GM23338 (cell line): Measurements from ENCODE around the gene GPATCH1. TPM values are rescaled to one million over a fixed set of nuclear protein-coding genes. Genes with fewer than 3 reads are reported as not detected.

ENCODE experiments used
- ATAC-seq: fragments of 200-7000 bp; cut with Tn5 transposase; 3 replicates; pipeline ENCODE4 v1.9.1; 2020
- DNase-seq: peaks from one replicate; pipeline ENCODE4 v3.0.0-alpha.2; 2015; ENCODE audit warnings: low spot score
- H2AFZ ChIP-seq: fragments of 200-600 bp; sonication (generic); 2 replicates; pipeline ENCODE4 v1.8.0; 2016; ENCODE audit warnings: antibody characterized with exemption, mild to moderate bottlenecking, moderate library complexity
- H3F3A ChIP-seq: fragments of 200-600 bp; sonication (generic); replicated peaks from 2 replicates; pipeline ENCODE4 v1.8.0; 2017; ENCODE audit warnings: antibody characterized with exemption, mixed run types, low read depth
- H3K27ac ChIP-seq: fragments of 200-600 bp; sonication (generic); 2 replicates; pipeline ENCODE4 v1.6.1; 2016; ENCODE audit warnings: low read depth
- H3K27me3 ChIP-seq: fragments of 200-600 bp; sonication (generic); 2 replicates; pipeline ENCODE4 v1.8.0; 2016; ENCODE audit warnings: mild to moderate bottlenecking, mixed run types, moderate library complexity; ENCODE audit not compliant: insufficient read depth
- H3K36me3 ChIP-seq: fragments of 200-600 bp; sonication (generic); 2 replicates; pipeline ENCODE4 v1.8.0; 2016; ENCODE audit warnings: mild to moderate bottlenecking; ENCODE audit not compliant: insufficient read depth
- H3K4me1 ChIP-seq: fragments of 200-600 bp; sonication (generic); 2 replicates; pipeline ENCODE4 v1.8.0; 2016; ENCODE audit warnings: mild to moderate bottlenecking, moderate library complexity; ENCODE audit not compliant: insufficient read depth
- H3K4me2 ChIP-seq: fragments of 200-600 bp; sonication (generic); 2 replicates; pipeline ENCODE4 v1.7.1; 2017; ENCODE audit warnings: mixed run types
- H3K4me3 ChIP-seq: fragments of 200-600 bp; sonication (generic); 2 replicates; pipeline ENCODE4 v1.6.1; 2016; ENCODE audit warnings: mixed run types
- H3K79me2 ChIP-seq: fragments of 200-600 bp; sonication (generic); replicated peaks from 2 replicates; pipeline ENCODE4 v1.8.0; 2017; ENCODE audit warnings: mild to moderate bottlenecking; ENCODE audit not compliant: insufficient read depth
- H3K9me2 ChIP-seq: fragments of 200-600 bp; sonication (generic); 2 replicates; pipeline ENCODE4 v1.8.0; 2017; ENCODE audit not compliant: insufficient read depth
- H4K20me1 ChIP-seq: fragments of 200-600 bp; sonication (generic); replicated peaks from 2 replicates; pipeline ENCODE4 v1.8.0; 2017; ENCODE audit warnings: mild to moderate bottlenecking; ENCODE audit not compliant: insufficient read depth
- H3K27ac Mint-ChIP-seq: 2 replicates; pipeline ENCODE4 v1.8.0; 2020; ENCODE audit warnings: inconsistent platforms, mild to moderate bottlenecking, moderate library complexity, mixed read lengths
- H3K27me3 Mint-ChIP-seq: 3 replicates; pipeline ENCODE4 v1.8.0; 2022; ENCODE audit warnings: low read depth, mild to moderate bottlenecking, moderate library complexity, mixed read lengths, inconsistent platforms; ENCODE audit not compliant: insufficient read depth, poor library complexity
- H3K36me3 Mint-ChIP-seq: 3 replicates; pipeline ENCODE4 v1.8.0; 2021; ENCODE audit warnings: low read depth, mild to moderate bottlenecking, inconsistent platforms, moderate library complexity, mixed read lengths
- H3K4me1 Mint-ChIP-seq: 3 replicates; pipeline ENCODE4 v1.8.0; 2020; ENCODE audit warnings: mild to moderate bottlenecking, inconsistent platforms, mixed read lengths
- H3K4me3 Mint-ChIP-seq: 3 replicates; pipeline ENCODE4 v1.8.0; 2021; ENCODE audit warnings: moderate library complexity, mild to moderate bottlenecking, inconsistent platforms, mixed read lengths
- H3K9me3 Mint-ChIP-seq: 3 replicates; pipeline ENCODE4 v1.8.0; 2020; ENCODE audit warnings: moderate library complexity, mild to moderate bottlenecking, inconsistent platforms, mixed read lengths
- CREB1 ChIP-seq: fragments of 250-450 bp; sonication (Bioruptor Pico); IDR thresholded peaks from 2 replicates; pipeline ENCODE4 v1.5.0; 2020; ENCODE audit warnings: low read depth, mild to moderate bottlenecking, moderate library complexity
- EZH2 ChIP-seq: fragments of 200-600 bp; sonication (generic); IDR thresholded peaks from one replicate; pipeline ENCODE4 v1.8.0; 2017; ENCODE audit warnings: antibody characterized with exemption, mild to moderate bottlenecking, low read depth; ENCODE audit not compliant: unreplicated experiment
- JUNB ChIP-seq: IDR thresholded peaks from one replicate; pipeline ENCODE4 v1.6.1; 2016; ENCODE audit warnings: antibody characterized with exemption; ENCODE audit not compliant: unreplicated experiment
- NANOG ChIP-seq: IDR thresholded peaks from 2 replicates; pipeline ENCODE4 v1.6.1; 2016; ENCODE audit warnings: antibody characterized with exemption, borderline replicate concordance
- POLR2AphosphoS5 ChIP-seq: IDR thresholded peaks from 2 replicates; pipeline ENCODE4 v1.6.1; 2016; ENCODE audit warnings: antibody characterized with exemption, low read depth
- ZNF331 ChIP-seq: fragments of 250-450 bp; sonication (Bioruptor Pico); IDR thresholded peaks from 2 replicates; pipeline ENCODE4 v1.5.0; 2020; ENCODE audit warnings: low read depth, mild to moderate bottlenecking, moderate library complexity
- polyA plus RNA-seq: library from polyadenylated mRNA; unstranded; fragments of >200 nt; fragmentation: Nextera tagmentation; extraction: Ambion mirVana; gene quantifications from 2 replicates; pipeline ENCODE4 v1.2.1, GENCODE V29; 2016
- total RNA-seq: library from RNA; depleted of rRNA; stranded (reverse); fragments of >200 nt; shearing (Covaris generic); gene quantifications from 2 replicates; pipeline ENCODE4 v1.2.3, GENCODE V29; 2014
- TF ChIP-seq, protein P1 (sequence below), 2 experiments: fragments of 200-600 bp in 1 of 2; sonication (generic) in 1 of 2; conservative IDR thresholded peaks; 2 replicates each; pipeline versions ENCODE4 v1.5.1 to v1.6.1; 2016 to 2017; ENCODE audit warnings: antibody characterized with exemption in 2 of 2, low read depth in 2 of 2, mild to moderate bottlenecking in 2 of 2, moderate library complexity in 1 of 2
- TF ChIP-seq, protein P2 (sequence below): fragments of 250-450 bp; sonication (Bioruptor Pico); IDR thresholded peaks from 2 replicates; pipeline ENCODE4 v1.5.0; 2020; ENCODE audit warnings: mild to moderate bottlenecking, moderate library complexity

GPATCH1 gene
- total and polyA plus RNA-seq, 2 experiments from 2014 or later = 12.0 to 13.6 TPM

DNA sequence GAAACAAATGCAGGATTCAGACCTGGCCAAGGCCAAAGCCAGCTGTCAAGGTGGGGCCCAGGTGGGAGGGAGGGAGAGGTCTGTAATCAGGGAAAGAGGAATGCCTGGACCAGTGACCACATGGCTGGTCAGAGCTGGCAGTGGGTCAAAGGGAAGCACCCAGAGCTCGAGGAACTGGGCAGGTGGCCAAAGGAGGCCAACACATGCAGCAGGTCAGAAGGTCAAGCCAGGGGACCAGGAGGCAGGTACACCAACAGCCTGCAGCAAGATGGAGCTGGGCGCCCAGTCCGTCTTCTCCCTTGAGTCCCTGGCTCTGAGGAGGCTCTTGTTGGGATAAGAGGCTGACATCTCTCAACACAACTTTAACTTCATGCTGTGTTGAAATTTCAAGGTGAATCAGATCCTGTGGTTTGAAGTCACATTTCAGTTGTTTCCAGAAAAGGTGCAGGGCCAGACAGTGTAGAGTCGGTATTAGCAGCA lies 17.1 kb downstream of the GPATCH1 start:
- H3K36me3 ChIP-seq = peaks cover 24% of the 10 kb centered on the region
- no peak for TF ChIP-seq EZH2
- DNase-seq (no peak), ATAC-seq (no peak)
- no peak overlapping the region for H3K4me3 Mint-ChIP-seq
- no peaks in the 10 kb centered on the region for H3K27me3 Mint-ChIP-seq
- peaks cover 6% of the 10 kb centered on the region; the same call in 1 of the 2 replicates for H4K20me1 ChIP-seq
- H3K4me1 Mint-ChIP-seq = no peaks in the 10 kb centered on the region
- no peaks in the 10 kb centered on the region for H3K79me2 ChIP-seq
- no peak overlapping the region for H3K27ac ChIP-seq
- H3K27ac Mint-ChIP-seq = no peak overlapping the region
- no peak overlapping the region for H2AFZ ChIP-seq
- no peaks in the 10 kb centered on the region for H3K4me1 ChIP-seq
- H3K9me2 ChIP-seq = no peaks in the 10 kb centered on the region
- peaks cover 66% of the 10 kb centered on the region for H3K36me3 Mint-ChIP-seq
- no peaks in the 10 kb centered on the region for H3K9me3 Mint-ChIP-seq
- H3K4me3 ChIP-seq = no peak overlapping the region
- H3F3A ChIP-seq = no peaks in the 10 kb centered on the region
- H3K4me2 ChIP-seq = no peak overlapping the region
- no peaks in the 10 kb centered on the region for H3K27me3 ChIP-seq

DNA sequence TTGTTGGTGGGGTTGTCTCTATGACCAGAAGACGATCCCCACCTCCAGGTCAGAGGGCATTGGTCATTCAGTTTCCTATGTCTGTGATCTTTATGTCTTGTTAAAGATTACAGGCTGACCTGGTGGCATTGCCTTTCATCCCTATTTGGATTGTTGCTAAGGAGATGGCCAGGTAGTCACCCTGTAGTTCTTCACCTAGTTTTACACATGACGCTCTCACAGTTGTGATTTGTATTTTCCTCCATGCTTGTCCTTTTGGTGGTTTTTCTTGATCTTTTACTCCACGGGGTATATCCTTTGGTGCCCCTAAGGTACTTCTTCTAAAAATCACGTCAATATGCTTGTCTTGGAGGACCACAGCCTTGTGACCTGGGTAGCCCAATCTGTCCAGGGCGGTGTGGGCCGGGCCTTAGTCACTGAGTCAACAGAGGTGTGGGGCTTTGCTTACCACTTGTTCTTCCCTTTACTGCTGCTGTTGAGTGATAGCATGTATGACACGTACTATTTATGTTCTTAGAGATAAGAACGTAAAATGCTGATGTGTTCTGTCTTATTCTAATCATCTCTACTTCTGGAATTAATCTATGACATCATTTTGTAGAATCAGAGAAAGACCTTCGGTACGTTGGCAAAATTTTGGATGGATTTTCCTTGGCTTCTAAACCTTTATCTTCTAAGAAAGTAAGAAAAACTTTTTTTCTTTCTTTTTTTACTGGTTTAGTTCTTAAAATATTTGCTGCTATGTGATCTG lies 20.1 kb downstream of the GPATCH1 start:
- Histone ChIP-seq H3K79me2 (no peaks in the 10 kb centered on the region), H3K27me3 (no peaks in the 10 kb centered on the region), H3K4me2 (no peak overlapping the region), H2AFZ (no peak overlapping the region), H3K36me3 (peaks cover 21% of the 10 kb centered on the region), H3K4me3 (no peak overlapping the region), H3K4me1 (no peaks in the 10 kb centered on the region), H4K20me1 (peaks cover 6% of the 10 kb centered on the region; the same call in 1 of the 2 replicates), H3K9me2 (no peaks in the 10 kb centered on the region), H3F3A (no peaks in the 10 kb centered on the region), H3K27ac (no peak overlapping the region)
- Mint-ChIP-seq H3K27me3 (no peaks in the 10 kb centered on the region), H3K36me3 (peaks cover 54% of the 10 kb centered on the region), H3K9me3 (no peaks in the 10 kb centered on the region), H3K27ac (peak overlapping the region; percentile 40; the same call in 1 of the 2 replicates), H3K4me3 (no peak overlapping the region), H3K4me1 (no peaks in the 10 kb centered on the region)
- DNase-seq (no peak), ATAC-seq (no peak)
- no peak for TF ChIP-seq CREB1 (CRISPR knock-in tag)
- TF ChIP-seq JUNB = no peak
- TF ChIP-seq ZNF331 (CRISPR knock-in tag) = no peak
- TF ChIP-seq, protein P1, sequence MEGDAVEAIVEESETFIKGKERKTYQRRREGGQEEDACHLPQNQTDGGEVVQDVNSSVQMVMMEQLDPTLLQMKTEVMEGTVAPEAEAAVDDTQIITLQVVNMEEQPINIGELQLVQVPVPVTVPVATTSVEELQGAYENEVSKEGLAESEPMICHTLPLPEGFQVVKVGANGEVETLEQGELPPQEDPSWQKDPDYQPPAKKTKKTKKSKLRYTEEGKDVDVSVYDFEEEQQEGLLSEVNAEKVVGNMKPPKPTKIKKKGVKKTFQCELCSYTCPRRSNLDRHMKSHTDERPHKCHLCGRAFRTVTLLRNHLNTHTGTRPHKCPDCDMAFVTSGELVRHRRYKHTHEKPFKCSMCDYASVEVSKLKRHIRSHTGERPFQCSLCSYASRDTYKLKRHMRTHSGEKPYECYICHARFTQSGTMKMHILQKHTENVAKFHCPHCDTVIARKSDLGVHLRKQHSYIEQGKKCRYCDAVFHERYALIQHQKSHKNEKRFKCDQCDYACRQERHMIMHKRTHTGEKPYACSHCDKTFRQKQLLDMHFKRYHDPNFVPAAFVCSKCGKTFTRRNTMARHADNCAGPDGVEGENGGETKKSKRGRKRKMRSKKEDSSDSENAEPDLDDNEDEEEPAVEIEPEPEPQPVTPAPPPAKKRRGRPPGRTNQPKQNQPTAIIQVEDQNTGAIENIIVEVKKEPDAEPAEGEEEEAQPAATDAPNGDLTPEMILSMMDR (conservative IDR thresholded peaks at IDR 0.05; ENCODE audit: low read depth in 2 of 2) = no peak
- TF ChIP-seq, protein P2, sequence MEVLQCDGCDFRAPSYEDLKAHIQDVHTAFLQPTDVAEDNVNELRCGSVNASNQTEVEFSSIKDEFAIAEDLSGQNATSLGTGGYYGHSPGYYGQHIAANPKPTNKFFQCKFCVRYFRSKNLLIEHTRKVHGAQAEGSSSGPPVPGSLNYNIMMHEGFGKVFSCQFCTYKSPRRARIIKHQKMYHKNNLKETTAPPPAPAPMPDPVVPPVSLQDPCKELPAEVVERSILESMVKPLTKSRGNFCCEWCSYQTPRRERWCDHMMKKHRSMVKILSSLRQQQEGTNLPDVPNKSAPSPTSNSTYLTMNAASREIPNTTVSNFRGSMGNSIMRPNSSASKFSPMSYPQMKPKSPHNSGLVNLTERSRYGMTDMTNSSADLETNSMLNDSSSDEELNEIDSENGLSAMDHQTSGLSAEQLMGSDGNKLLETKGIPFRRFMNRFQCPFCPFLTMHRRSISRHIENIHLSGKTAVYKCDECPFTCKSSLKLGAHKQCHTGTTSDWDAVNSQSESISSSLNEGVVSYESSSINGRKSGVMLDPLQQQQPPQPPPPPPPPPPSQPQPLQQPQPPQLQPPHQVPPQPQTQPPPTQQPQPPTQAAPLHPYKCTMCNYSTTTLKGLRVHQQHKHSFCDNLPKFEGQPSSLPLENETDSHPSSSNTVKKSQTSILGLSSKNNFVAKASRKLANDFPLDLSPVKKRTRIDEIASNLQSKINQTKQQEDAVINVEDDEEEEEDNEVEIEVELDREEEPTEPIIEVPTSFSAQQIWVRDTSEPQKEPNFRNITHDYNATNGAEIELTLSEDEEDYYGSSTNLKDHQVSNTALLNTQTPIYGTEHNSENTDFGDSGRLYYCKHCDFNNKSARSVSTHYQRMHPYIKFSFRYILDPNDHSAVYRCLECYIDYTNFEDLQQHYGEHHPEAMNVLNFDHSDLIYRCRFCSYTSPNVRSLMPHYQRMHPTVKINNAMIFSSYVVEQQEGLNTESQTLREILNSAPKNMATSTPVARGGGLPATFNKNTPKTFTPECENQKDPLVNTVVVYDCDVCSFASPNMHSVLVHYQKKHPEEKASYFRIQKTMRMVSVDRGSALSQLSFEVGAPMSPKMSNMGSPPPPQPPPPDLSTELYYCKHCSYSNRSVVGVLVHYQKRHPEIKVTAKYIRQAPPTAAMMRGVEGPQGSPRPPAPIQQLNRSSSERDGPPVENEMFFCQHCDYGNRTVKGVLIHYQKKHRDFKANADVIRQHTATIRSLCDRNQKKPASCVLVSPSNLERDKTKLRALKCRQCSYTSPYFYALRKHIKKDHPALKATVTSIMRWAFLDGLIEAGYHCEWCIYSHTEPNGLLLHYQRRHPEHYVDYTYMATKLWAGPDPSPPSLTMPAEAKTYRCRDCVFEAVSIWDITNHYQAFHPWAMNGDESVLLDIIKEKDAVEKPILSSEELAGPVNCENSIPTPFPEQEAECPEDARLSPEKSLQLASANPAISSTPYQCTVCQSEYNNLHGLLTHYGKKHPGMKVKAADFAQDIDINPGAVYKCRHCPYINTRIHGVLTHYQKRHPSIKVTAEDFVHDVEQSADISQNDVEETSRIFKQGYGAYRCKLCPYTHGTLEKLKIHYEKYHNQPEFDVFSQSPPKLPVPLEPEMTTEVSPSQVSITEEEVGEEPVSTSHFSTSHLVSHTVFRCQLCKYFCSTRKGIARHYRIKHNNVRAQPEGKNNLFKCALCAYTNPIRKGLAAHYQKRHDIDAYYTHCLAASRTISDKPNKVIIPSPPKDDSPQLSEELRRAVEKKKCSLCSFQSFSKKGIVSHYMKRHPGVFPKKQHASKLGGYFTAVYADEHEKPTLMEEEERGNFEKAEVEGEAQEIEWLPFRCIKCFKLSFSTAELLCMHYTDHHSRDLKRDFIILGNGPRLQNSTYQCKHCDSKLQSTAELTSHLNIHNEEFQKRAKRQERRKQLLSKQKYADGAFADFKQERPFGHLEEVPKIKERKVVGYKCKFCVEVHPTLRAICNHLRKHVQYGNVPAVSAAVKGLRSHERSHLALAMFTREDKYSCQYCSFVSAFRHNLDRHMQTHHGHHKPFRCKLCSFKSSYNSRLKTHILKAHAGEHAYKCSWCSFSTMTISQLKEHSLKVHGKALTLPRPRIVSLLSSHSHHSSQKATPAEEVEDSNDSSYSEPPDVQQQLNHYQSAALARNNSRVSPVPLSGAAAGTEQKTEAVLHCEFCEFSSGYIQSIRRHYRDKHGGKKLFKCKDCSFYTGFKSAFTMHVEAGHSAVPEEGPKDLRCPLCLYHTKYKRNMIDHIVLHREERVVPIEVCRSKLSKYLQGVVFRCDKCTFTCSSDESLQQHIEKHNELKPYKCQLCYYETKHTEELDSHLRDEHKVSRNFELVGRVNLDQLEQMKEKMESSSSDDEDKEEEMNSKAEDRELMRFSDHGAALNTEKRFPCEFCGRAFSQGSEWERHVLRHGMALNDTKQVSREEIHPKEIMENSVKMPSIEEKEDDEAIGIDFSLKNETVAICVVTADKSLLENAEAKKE (CRISPR knock-in tag) = no peak
- no peak for TF ChIP-seq POLR2AphosphoS5
- no peak for TF ChIP-seq NANOG
